GM21825 (cell line): Measurements from ENCODE around the gene TMEM205.
A peak's percentile ranks its signal among the peaks of the same experiment; 100 is the strongest.
"Not testable (repeated sequence)": the region's sequence is repeated elsewhere in the genome, so short reads cannot be mapped to it uniquely, and the experiment has no call there.

ENCODE experiments used
- ATAC-seq: cut with Tn5 transposase; IDR thresholded peaks from one replicate; pipeline ENCODE4 v1.9.1; 2021; ENCODE audit warnings: mild to moderate bottlenecking, moderate library complexity; ENCODE audit not compliant: unreplicated experiment

Gene TMEM205

DNA sequence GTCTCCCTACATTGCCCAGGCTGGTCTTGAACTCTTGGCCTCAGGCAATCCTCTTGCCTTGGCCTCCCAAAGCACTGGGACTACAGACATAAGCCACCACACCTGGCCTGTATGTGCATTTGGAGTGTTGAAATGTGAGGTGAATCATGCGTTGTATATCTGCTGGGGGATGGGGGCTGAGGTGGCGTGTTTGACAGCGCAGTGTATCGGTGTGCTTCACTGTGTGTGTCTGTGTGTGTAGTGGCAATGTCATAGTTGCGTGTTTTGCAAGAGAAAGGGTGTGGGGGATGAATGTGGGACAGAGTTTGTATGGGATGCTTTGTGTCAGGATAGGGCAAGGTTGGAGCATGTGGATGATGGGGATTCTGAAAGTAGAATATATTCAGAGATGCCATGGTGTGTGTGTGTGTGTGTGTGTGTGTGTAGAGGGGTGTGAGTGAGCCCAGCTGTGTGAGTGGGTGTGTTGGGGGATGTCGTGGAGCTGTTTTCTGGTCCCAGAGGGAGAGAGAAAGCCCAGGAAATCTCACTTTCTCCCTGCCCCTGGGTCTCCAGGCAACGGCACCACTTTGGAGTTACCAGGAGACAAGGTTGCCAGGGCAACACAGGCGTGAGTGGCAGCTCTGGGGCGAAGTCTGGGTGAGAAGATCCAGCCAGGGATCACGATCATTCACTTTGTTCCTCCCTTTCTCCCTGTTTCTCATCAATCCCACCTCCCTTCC is 27.3 kb upstream of the TMEM205 start:
- ATAC-seq: no peak

DNA sequence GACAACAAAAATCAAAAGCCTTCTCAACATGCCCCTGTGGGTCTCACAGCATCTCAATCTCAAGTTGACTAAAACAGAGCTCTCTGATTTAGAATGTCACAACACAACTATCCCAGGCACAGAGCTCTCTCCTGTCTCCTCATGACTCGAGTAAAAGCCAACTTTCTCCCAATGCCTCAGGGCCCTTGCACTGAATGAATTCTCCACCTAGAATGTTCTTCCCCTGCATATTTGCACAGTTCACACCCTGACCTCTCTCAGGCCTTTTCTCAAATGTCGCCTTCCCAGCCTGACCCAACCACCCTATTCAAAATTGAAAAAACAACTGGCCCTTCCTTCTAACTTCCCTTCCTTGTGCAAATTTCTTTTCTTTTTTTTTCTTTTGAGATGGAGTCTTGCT is 24.7 kb upstream of the TMEM205 start:
- no peak for ATAC-seq

DNA sequence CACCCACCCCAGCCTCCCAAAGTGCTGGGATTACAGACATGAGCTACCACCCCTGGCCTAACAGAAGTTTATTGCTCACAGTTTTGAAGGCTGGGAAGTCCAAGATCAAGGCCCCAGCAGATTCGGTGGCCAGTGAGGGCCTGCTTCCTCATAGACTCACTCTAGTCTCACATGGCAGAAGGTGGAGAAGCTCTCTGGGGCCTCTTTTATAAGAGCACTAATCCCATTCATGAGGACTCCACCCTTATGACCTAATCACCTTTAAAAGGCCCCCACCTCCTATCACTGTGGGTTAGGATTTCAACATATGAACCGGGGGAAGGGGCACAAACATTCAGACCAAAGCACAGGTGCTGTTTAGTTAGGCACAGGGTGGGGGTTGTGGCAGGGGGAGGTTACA is 21.5 kb upstream of the TMEM205 start:
- no peak for ATAC-seq

DNA sequence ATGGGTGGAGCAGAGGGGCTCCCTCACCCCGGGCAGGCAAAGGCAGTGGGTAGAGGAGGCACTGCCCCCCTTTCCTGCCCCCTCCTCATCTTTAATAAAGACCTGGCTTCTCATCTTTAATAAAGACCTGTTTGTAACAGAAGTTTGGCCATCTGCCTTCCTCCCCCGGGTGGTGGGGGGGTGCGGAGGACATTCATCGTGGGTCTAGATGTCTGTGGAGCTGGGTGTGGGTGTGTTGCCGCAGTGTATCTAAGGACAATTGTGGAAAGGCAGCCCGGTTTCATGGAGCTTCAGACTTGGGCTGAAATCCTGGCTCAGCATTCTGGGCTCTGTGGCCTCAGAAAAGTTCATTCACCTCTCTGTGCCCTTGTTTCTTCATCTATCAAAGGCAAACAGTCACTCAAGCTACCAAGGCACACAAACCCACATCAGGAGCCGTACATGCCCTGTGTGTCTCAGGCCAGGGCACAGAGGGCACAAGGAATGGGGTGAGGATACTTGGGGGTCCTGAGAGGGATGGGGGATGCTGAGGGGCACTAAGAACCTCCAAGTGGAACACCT is 19.6 kb upstream of the TMEM205 start:
- ATAC-seq: no peak

DNA sequence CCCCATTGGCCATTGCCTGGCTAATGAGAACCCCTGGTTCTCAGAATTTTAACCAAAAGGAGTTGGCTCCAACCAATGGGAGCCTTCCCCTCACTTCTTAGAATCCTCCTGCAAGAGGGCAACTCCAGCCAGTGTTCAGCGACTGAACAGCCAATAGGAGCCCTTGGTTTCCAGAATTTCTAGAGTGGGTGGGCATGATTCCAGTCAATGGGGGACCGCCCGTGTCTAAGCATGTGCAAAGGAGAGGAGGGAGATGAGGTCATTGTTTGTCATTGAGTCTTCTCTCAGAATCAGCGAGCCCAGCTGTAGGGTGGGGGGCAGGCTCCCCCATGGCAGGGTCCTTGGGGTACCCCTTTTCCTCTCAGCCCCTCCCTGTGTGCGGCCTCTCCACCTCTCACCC is 18.9 kb upstream of the TMEM205 start:
- no peak for ATAC-seq

DNA sequence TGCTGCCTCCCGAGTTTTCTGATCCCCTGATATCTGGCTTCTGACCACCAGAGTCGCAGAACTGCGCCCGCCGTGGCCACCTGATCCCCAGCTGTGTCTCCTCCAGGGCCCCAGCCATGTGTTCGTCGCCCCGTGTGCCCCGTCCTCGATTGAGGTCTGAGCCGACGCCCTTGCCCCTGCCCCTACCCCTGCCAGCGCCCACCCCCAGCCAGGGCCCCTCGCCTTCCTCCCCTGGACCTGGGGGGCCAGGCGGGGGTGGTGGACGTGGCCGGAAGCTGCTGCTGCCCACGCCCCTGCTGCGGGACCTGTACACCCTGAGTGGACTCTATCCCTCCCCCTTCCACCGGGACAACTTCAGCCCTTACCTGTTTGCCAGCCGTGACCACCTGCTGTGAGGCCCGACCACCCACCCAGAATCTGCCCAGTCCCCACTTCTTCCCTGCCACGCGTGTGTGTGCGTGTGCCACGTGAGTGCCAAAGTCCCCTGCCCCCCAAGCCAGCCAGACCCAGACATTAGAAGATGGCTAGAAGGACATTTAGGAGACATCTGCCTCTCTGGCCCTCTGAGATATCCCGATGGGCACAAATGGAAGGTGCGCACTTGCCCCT is 18.3 kb upstream of the TMEM205 start:
- ATAC-seq: no peak

DNA sequence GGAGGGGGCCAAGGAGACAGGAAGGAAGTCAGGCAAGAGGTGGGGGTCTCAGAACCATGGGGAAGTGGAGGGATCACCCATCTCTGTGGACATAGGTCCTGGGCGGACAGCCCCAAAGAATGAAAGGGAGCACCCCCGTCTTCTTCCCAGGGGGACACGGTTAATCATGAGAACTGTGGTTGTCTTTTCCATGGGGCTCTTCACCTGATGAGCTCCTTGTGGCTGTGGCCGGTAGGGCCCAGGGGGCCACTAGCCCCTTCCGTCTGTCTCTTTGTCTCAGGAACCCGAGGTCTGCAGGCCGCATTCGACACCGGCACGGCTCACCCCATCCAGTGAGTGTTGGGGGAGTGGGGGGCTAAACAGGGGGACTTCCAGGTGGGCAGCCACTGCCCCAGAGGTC is 17.8 kb upstream of the TMEM205 start:
- no peak for ATAC-seq

DNA sequence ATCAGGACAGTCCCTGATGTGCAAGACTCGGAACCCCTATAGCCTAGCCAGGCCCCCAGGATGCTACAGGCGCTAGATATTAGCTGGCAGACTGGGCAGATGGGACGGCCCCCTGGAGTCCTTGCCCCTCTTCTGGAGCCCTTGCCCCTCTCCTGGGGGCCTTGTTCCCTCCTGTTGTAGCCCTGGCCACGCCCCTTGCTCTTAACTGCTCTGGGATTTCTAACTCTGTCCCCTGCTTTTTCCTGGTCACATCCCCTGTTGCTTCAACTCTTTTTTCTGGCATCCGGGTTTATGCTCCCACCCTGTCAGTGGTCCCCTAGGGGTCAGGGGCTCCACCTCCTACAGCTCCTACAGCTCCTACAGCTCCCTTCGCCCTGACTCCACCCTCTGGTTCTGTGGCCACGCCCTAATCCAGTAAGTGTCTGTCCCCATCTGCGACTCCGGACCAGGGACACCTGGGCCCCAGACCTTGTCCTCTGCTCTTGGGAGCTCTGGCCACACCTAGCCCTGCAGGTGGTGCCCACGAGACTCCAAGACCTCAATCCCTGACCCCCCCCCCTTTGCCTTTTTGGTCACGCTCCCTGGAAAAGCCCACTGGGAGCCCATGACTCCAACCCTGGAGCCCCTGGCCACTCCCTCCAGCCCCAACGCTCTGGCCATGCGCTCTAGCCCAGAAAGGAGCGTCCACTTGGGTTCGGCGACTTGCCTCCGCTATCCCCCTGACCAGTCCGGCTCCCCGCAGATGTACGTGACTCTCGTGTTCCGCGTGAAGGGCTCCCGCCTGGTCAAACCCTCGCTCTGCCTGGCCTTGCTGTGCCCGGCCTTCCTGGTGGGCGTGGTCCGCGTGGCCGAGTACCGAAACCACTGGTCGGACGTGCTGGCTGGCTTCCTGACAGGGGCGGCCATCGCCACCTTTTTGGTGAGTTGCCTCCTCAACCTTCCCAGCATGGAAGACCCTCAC is 16.0 kb upstream of the TMEM205 start:
- no peak for ATAC-seq

DNA sequence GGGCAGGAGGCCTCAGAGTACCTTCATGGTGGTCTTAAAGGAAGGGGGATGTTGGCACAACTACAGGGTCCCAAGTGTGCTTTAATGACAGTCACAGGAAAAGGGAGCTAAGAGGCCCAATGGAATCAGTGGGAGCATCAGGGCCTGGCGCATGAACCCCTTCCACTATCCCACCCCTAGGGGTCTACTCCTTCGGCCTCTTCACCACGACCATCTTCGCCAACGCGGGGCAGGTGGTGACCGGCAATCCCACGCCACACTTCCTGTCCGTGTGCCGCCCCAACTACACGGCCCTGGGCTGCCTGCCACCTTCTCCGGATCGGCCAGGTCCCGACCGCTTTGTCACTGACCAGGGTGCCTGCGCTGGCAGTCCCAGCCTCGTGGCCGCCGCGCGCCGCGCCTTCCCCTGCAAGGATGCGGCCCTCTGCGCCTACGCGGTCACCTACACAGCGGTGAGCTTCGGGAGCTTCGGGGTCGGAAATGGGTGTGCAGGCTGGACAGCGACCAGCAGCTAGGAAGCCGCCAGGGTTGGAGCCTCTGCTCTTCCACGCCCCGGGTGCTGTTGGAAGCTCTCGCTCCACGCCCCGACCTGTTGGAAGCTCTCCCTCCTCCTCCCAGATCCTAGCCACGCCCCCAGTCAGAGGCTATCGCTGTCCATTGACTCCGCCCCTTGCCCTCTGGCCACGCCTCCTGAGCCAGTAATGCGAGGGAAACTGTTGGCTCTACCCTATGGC is 15.1 kb upstream of the TMEM205 start:
- ATAC-seq: no peak

DNA sequence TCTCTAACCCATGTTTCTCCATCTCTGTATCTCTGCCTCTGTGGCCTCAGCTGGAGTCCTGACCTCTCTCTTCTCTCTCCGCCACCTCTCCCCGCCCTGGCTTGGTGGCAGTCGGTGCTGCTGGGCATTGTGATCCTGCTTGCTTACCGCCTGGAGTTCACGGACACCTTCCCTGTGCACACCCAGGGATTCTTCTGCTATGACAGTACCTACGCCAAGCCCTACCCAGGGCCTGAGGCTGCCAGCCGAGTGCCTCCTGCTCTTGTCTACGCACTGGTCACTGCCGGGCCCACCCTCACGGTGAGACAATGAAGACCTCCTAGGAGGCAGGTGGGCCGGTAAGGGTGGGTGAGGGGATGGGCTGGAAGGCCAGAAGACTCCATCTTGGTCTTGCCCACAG is 13.4 kb upstream of the TMEM205 start:
- ATAC-seq: no peak

DNA sequence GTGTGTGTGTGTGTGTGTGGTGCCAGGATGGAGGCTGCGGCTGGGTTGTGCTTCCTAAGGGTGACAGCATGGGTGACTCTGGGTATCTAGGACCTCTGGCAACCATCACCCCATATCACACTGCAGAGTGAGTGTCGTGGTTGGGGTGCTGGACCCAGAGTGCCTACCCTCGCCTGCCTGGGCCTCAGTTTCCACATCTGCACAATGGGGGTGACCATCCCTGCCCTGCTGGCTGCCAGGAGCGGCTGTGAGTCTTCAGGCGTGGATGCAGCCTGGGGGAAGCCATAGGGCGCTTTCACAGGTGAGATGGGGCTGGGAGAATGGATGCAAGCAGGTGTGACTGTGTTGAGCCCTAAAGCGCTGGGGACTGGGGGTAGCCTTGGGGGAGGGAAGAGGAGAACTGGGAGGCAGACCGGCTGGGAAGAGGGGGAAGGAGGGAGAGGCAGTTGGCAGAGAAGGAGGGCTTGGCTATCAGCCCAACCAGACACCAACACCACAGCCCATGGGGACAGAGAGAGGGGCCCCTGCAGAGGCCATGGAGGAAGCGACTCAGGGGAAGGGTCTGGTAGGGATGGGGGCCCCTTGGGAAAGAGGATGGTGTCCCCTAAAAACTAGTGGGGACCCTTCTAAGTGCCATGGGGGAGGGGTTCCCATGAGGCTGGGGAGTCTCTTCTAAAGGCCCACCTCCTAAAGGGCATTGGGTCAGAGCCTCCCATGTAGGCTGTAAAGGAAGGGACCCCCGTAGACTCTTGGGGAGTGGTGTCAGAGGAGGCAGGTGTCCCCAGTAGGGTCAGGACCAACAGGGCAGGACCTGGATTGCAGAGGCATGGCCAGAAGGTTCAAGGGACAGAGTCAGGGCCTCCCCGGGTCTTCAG is 10.8 kb upstream of the TMEM205 start:
- ATAC-seq: no peak

DNA sequence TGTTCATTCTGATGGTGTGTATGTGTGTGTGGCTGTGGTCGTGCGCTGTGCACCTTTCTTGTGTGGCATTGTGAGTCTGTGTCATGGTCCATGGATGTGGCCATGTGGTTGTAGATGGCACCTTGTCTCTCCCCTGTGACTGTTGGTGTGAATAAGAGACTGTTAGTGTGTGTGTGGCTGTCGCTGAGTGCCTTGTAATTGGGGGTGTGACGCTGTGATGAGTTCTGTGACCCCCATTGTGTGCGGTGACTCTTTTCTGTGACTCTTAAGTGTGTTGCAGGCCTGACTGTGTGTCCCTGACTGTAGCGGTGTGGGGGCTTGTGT is 10.0 kb upstream of the TMEM205 start:
- no peak for ATAC-seq

DNA sequence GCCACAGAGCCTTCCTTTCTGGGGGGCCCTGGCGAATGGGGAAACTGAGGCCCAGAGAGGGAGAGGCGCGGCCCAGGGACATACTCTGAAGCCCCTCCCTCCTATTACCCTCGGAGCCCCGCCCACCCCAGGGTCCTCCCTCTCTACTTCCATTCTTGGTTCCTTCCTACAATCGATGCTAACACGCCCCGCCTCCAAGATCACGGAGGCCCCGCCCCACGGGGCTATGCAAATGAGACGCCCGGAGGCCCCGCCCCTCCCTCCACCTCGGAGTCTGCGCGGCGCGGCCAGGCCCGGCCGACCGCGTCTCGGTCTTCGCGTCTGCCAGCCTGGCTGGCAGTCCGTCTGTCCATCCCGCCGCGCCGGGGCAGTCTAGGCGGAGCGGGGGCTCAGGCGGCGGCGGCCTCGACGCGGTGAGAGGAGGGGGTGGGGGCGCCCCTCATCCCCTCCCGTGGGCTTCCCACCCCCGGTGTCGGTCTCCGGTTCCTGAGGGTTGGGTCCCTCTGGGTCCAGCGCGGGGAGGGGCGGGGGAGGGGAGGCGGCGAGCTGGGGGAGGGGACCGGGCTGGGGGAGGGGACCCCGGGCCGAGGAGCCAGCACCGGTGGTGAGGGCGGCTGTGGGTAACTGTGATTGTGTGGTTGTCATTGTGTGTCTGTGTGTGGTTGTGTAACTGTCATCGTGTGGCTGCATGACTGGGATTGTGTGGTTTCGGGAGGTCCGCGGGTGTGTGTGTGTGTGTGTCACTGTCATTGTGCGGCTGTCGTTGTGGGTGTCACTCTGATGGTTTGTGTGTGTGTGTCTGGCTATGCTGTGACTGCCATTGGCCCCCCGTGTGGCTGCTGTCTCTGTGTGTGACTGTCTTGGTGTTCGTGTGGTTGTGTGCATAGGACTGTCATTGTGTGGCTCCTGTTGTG is 9.3 kb upstream of the TMEM205 start, which contains the start of gene PLPPR2:
Gene PLPPR2 (plus strand): TSS at position 273 of the 914 bp plus-strand sequence. CDS start 2,242 bp downstream, outside the sequence.
- peak; percentile 45 for ATAC-seq

DNA sequence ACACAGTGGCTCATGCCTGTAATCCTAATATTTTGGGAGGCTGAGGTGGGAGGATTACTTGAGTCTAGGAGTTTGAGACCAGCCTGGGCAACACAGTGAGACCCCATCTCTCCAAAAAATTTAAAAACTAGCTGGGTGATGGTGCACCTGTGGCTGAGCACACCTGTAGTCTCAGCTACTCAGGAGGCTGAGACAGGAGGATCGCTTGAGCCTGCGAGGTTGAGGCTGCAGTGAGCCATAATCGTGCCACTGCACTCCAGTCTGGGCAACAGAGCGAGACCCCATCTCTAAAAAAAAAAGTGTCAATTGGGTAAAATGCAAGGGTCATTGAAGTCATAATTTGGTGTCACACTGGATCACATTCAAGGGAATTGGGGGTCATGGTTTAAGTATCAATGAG is 8.0 kb upstream of the TMEM205 start:
- not testable (repeated sequence) for ATAC-seq

DNA sequence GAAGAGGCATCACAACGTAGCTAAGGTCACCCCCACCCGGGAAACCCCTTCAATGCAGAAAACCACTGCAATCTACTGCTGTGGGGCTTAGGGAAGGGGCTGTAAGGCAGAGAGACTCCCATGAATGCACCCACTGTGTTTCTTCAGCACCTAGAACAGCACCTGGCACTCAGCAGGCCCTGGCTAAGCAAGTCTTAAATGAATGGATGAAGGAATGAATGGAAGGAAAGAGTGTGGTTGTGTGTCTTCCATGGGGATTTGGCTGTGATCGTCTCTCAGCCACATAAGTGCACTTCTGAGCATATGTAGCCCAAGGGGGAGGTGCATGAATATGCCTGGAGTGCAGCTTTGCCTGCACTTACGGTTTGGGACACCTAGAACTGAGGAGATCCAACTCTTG is 3.1 kb upstream of the TMEM205 start:
- no peak for ATAC-seq

DNA sequence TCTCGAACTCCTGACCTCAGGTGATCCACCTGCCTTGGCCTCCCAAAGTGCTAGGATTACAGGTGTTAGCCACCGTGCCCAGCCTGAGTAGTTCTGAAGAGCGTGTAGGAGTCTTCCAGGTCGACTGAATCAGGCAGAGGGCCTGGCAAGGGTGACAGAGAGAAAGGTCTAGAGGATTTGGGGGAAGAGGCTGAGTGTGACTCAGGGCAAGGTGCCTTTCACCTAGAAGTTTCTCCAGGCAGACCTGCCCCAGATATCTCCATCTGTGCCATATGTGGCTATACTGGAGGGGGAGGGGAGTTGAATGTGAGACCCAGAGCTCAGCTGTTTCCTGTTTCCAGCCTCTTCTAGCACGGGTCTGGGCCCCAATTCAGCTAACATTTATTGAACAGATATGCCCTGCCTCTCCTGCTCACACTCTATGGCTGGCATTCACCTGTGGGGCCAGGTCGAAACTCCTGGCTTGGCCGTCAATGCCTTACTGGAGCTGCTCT is 1.5 kb upstream of the TMEM205 start:
- no peak for ATAC-seq

DNA sequence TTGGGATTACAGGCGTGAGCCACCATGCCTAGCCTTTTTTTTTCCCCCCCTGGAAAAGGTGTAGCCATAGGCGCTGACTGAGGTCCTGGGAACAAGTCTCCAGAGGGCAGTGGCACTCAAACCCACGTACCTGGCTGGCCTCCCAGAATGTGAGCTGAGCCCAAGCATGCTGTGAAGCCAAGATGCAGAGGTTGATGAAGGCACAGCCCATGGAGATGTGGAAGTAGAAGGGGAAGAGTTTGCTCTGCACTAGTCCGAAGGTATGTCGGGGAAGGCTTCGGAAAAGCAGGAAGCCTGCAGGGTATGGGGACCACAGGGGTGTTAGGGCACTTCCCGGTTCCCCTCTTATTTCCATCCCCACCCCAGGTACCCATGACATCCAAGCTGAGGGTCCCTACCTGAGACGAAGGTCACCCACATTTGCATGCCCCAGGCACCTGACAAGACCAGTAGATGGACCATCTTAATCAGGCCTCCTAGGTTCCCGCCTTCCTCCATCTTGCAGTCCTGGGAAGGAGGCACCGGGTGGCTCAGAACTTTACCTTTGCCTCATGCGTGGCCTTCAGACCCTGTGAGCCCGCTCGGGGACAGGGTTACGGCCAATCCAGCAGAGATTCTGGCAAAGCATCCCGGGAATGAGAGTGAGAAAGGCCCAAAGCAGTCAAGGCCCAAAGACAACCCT is 805 bp downstream of the TMEM205 start:
- ATAC-seq: no peak

DNA sequence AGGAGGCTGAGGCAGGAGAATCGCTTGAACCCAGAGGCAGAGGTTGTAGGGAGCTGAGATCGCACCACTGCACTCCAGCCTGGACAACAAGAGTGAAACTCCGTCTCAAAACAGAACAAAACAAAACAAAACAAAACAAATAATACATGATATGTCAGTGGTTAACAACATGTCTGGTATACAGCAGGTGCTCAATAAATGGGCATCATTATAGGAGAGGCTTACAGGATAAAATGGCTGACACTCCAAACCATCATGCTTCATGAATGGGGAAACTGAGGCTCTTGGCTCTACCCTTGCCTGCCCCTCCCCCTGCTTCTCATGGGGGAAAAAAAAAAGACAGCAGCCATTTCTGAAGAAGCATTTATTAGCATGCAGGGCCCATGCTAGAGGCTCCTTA is 3.6 kb downstream of the TMEM205 start:
- ATAC-seq: no peak
